SKM-1 (cell line): ENCODE data around the gene CES1.
"Not testable (repeated sequence)": the region's sequence is repeated elsewhere in the genome, so short reads cannot be mapped to it uniquely, and the experiment has no call there.

ENCODE experiments used
- DNase-seq: peaks from one replicate; lab custom pipeline; 2025; ENCODE audit not compliant: unreplicated experiment; lab: John Stamatoyannopoulos, UW

The CES1 gene

DNA sequence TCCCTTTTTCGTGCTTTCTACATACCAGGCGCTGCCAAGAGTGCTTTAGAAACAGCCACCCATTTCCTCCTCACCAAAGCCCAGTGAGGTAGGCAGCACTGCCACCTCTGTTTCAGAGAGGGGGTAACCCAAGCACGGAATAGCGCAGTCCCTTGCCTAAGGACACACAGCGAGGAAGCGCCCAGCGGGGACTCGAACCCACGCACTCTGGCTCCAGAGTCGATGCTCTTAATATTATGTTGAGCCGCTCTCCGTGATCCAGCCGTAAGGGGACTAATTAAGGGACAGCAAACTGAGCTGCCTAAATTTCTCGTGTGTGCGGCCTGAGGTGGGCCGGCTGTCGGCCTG is 497 bp downstream of the CES1 start:
- no peak for DNase-seq

- DNase-seq, result no peak
Observed at GRCh38 chr16:55830658-55831294, 2.1 kb downstream of the CES1 start.

DNA sequence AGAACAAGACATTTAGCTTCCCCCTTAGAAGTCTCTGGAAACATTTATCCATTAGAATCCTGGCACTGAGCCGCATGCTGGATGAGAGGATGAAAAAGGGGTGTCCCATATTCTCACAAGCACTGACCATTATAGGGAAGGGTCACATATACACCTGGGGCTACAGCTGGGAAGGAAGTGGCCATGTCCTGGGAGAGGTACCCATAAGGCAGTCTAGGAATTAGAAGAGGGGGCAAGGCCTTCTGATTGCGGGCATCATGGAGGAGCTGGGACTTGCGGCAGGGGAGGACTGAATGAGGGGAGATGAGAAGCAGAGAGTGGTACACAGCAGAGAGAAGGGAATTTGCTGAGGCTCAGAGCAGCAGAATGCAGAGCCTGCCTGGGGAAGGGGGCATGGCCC is 3.7 kb downstream of the CES1 start:
- DNase-seq, result not testable (repeated sequence)

DNA sequence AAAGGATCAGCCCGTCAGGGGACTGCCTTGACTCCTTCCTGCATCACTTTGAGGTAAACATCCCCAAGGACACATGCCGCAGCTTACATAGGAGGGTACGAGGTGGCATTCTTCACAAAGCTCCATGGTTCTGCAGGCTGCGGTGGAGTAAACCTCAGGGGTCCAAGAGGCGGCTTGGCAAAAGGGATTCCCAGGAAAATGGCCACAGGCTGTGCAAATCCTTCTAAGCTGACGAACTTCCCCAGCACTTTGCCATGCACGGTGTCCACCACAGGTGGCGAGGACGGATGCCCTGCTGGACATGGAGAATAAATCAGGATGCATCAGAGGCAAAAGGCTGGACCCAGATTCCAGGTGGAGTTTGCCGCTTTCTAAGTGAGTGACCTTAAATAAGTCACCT is 4.2 kb downstream of the CES1 start:
- DNase-seq, result no peak

DNA sequence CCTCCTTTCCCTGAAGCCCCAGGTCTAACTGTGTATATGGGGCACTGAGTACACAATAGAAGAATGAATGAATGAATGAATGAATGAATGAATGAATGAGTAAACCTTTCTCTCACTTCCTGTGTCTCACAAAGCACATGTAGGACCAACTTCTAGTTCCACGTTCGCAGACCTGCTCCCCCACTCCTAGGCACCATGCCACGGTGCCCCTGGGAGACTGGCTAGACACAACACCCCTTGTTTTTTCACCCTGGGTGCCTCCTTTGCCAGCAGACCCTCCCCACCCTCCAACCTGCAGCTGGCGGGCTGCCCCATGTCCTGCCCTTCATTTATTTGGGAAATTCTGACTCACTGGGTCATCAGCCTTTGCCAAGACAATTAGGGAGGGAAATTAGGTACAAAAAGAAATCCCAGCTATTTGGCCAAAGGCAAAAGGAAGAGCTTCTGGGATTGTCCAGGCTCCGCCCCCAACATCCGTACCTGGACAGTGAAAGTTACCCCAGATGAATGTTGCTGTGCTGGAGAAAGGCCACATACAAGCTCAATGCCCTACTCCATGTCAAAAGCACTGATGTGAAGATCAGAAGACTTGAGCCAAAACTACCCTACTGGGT is 7.7 kb downstream of the CES1 start:
- no peak for DNase-seq

- no peak for DNase-seq
Observed at GRCh38 chr16:55824473-55825000, 8.4 kb downstream of the CES1 start.

DNA sequence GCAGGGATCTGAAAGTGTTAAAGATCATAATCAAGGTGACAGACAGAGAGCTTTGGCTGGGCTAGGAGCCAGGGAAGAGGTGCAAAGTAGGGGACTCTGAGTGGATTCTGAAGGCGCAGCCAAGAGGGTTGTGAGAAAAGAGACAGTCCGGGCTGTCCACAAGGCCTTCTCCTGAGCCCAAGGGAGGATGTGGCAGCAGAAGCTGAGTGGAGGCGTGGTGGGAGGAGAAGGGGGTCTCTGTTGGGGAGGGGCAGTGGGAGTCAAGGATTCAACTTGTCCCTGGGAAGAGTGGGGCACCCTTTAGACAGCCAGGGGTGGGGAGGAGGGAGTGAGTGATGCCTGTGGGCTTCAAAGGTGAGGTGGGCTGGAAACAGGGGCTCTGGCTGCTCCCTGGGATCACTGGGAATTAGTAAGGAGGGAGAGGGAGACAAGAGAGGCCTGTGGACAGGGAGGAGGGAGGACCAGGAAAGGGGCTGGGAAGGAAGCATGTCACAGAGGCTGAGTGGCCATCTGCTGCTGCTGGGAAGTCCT is 10.6 kb downstream of the CES1 start:
- DNase-seq, result no peak

DNA sequence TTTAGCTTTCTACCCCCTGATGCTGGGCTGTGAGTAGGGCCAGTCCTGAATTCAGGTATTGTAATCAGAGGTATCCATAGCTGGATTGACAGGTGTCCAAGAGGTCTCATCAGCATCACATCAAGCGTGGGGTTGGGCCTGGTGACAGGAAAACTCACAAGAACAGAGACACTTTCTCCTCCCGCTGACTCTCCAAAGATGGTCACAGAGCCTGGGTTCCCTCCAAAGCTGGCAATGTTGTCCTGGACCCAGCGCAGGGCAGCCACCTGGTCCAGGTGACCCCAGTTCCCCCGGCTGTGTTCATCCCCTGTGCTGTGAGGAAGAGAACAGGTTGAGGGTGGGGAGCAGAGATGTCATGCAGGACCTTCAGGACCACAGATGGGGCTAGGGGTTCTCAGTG is 11.7 kb downstream of the CES1 start:
- DNase-seq, result no peak

- no peak for DNase-seq
Observed at GRCh38 chr16:55820615-55821014, 12.3 kb downstream of the CES1 start.

DNA sequence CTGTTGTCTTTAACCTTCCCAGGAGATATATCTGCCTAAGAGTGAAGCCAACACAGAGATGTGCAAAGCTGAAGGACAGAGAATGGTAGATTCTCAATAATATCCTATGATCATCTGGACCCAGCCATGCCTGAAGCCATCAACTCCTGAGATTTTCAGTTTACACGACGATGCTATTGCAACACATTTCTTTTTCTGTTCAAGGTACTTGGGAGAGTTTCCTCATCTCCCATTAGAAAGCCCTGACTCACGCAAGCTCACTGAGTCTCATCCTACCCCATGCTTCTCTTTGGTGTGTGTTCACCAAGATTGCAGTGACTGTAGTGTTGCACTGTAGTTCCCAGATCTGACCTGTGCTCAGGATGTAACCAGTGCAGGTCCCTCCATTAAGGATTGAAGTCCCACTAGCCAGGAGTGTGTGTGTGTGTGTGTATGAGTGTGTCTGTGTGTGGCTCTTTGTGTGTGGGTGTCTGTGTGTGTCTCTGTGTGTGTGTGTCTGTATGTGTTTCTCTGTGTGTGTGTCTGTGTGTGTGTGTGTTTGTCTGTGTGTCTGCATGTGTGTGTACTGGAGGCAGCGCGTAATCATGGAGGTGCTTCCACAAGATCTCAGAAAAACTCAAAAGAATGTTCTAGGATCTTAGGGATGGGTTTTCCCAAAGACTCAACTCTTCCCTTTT is 15.5 kb downstream of the CES1 start:
- no peak for DNase-seq

DNA sequence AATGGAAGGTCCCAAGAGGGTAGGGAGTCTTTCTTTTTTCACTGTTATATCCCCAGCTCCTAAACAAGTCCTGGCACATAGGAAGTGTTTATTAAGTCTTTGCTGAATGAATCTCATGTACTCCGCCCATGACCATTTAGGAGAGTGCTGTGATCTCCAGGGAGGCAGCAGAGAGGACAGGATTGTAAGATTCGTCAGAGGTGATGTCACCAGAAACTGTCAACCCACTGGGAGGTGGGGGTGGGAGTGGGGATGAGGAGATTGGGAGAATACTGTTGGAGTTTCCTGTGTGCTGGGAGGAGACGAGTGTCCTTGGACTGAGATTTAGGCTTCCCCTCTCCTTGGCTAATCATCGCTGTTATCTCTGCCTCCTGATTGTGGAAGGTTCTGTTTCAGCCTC is 16.7 kb downstream of the CES1 start:
- not testable (repeated sequence) for DNase-seq

- DNase-seq, result no peak
Observed at GRCh38 chr16:55815320-55815719, 17.6 kb downstream of the CES1 start.

DNA sequence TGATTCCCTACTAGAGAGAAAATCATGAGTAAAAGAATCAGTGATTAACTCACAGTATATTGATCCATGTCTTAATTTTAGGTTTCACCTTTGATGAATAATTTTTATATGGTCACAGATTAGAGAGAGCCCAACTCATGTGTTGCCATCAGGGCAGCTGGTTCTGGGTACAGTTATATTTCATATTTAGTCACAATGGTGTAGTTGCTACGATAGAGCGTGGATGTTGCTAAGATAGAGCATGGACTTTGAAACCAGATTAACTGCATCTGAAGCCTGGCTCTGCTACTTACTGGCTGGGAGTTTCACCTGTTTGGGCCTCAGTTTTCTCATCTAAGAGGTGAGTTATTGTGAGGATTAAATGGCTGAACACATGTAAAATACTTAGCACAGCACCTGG is 18.7 kb downstream of the CES1 start:
- DNase-seq, result not testable (repeated sequence)

DNA sequence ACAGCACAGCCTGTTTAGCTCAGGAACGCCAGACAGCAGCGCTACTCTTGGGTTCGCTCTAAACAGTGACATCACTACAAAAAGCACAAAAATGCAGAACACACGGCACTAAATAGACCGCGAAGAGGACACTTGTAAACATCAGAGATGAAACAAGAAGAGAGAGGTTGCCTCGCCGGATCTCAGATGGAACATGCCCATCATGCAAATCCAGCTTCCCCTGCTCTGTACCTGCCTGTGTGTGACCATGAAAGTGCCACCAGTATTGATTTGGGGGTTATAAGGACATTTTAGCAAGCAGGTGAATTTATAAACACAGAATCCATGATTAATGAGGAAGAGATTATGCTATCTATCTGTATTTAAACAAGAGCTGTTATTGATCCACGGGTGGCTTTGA is 19.2 kb downstream of the CES1 start:
- not testable (repeated sequence) for DNase-seq

DNA sequence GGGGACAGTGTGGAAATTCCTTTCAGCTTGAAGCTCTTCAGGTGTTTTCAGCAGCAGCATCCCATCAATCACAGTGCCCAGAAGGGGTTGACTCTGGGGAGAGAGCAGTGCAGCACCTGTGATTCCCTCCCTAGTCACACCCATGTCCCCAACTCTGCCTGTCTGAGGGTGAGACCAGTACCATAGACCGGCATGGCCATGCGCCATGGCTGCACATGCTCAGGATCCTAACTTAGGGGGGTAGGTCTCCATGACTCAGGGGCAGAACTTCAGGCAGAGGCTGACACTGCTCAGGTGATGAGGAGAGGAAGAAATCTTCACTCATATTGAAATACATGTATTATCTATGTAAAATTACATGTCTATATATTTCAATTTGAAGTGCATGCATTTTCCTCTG is 19.9 kb downstream of the CES1 start:
- DNase-seq, result no peak

DNA sequence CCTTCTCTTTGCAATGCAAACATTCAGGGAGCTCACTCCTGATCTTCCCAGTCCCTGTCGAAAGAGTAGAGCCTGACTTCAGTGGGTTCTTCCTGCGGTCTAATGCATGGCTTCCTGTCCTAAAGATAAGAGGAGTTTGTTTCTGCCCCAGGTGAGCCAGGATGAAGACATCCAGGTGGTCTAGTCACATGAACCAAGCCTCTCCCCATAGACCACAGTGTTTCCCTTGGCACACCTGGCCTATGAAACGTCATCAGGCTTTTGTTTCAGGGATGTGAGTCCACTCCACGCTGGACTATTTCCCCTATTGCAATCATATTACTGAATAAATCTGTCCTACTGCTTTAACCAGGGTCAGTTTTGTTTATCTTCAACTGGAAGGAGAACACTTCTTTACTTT is 21.1 kb downstream of the CES1 start:
- DNase-seq, result no peak

DNA sequence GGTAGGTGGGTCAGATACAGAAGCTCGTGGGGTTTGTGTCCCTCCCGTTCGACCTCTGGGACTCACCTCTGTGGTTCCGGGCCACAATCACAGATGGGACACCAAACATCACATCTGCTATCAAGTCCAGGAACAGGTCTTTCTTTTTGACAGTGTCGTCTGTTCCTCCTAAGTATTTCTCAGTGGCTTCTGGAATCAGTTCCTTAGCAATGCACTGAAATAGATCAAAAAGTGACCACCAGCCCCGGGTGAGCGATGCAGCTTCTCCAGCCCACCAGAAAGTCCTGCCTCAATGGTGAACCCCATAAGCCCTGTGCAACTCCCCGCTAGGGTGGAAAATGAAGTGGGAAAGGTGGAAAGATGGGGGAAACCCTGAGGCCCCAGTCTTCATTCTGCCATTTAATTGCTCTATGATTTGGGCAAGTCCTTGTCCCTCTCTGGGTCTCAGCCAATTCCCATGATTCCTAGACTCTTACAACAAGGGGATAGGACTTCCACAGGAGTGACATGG is 22.4 kb downstream of the CES1 start:
- no peak for DNase-seq

- no peak for DNase-seq
Observed at GRCh38 chr16:55809851-55810250, 23.0 kb downstream of the CES1 start.

- no peak for DNase-seq
Observed at GRCh38 chr16:55809386-55809785, 23.5 kb downstream of the CES1 start.

GRCh38 chr16:55808286-55808685 is 24.6 kb downstream of the CES1 start:
- DNase-seq, result not testable (repeated sequence)

- not testable (repeated sequence) for DNase-seq
Observed at GRCh38 chr16:55805104-55805503, 27.8 kb downstream of the CES1 start.

DNA sequence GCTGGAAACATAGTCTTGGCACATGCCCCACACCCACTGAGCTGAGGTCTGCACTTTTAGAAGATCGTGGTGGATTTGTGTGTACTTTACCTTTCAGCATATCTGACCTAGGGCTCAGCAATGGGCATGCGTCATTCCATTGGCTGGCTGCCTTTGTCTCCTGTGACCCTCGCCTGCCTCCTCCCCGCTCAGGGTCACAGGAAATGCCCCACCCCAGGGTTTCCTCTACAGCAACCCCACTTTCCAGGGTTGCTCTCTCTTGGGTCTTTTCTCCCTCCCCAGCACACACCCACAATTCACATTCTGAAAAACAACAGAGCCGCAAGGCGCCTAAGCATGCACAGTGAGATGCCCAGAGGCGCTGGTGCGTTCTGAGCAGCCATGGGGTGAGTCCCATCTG is 29.2 kb downstream of the CES1 start:
- DNase-seq, result not testable (repeated sequence)
